Right atrium auricular region (tissue), 2 donors: Measurements from ENCODE around the gene ANKRD28. TPM values are rescaled to one million over a fixed set of nuclear protein-coding genes. Genes with fewer than 3 reads are reported as not detected.
A peak's percentile ranks its signal among the peaks of the same experiment; 100 is the strongest.

Source experiments
- DNase-seq: peaks from one replicate; pipeline ENCODE4 v3.0.0-alpha.2; 2019; ENCODE audit warnings: low spot score
- H3K27ac ChIP-seq, 2 donors: fragments of 200-600 bp; sonication (generic); 1 replicate in 1 of 2; 2 replicates in 1 of 2; pipeline ENCODE4 v1.5.1; 2016 to 2019
- H3K27me3 ChIP-seq, 2 donors: fragments of 200-600 bp; sonication (generic); one replicate each; pipeline versions ENCODE4 v1.5.1 to v1.6.0; 2017 to 2019
- H3K36me3 ChIP-seq: fragments of 200-600 bp; sonication (generic); one replicate; pipeline ENCODE4 v1.5.1; 2016
- H3K4me1 ChIP-seq, 2 donors: fragments of 200-600 bp; sonication (generic); one replicate each; pipeline versions ENCODE4 v1.5.1 to v1.6.0; 2017 to 2019
- H3K4me3 ChIP-seq, 2 donors: fragments of 200-600 bp; sonication (generic); 1 replicate in 1 of 2; 2 replicates in 1 of 2; pipeline ENCODE4 v1.5.1; 2017 to 2019; ENCODE audit warnings: mild to moderate bottlenecking in 1 of 2, moderate library complexity in 1 of 2
- H3K9me3 ChIP-seq, 2 donors: fragments of 200-600 bp; sonication (generic); one replicate each; pipeline ENCODE4 v1.5.1; 2019
- total RNA-seq, 2 donors: library from RNA; depleted of rRNA; stranded (reverse); fragments of >200 nt; gene quantifications; one replicate each; pipeline ENCODE4 v1.1.0, GENCODE V29; 2016
- TF ChIP-seq, protein P1 (sequence below), 2 donors: fragments of 200-600 bp; sonication (generic); IDR thresholded peaks; one replicate each; pipeline ENCODE4 v1.5.1; 2019; ENCODE audit warnings: antibody characterized with exemption in 2 of 2

ANKRD28 gene
- total RNA-seq, 2 donors from 2014 or later, result 9.2 to 11.3 TPM

GRCh38 chr3:15635121-15635661 lies 162.6 kb downstream of the ANKRD28 start:
- H3K27ac ChIP-seq, result peak overlapping the region; percentile 18 to 32
- H3K4me3 ChIP-seq, result no peak overlapping the region
- DNase-seq, result no peak
- H3K36me3 ChIP-seq, result no peaks in the 10 kb centered on the region
- peaks cover 0 to 44% of the 10 kb centered on the region in 2 donors for H3K4me1 ChIP-seq
- no peaks in the 10 kb centered on the region for H3K9me3 ChIP-seq
- TF ChIP-seq, protein P1, sequence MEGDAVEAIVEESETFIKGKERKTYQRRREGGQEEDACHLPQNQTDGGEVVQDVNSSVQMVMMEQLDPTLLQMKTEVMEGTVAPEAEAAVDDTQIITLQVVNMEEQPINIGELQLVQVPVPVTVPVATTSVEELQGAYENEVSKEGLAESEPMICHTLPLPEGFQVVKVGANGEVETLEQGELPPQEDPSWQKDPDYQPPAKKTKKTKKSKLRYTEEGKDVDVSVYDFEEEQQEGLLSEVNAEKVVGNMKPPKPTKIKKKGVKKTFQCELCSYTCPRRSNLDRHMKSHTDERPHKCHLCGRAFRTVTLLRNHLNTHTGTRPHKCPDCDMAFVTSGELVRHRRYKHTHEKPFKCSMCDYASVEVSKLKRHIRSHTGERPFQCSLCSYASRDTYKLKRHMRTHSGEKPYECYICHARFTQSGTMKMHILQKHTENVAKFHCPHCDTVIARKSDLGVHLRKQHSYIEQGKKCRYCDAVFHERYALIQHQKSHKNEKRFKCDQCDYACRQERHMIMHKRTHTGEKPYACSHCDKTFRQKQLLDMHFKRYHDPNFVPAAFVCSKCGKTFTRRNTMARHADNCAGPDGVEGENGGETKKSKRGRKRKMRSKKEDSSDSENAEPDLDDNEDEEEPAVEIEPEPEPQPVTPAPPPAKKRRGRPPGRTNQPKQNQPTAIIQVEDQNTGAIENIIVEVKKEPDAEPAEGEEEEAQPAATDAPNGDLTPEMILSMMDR (IDR thresholded peaks at IDR 0.05), result no peak
- H3K27me3 ChIP-seq, result no peaks in the 10 kb centered on the region

- TF ChIP-seq, protein P1 (IDR thresholded peaks at IDR 0.05), result no peak
- no peaks in the 10 kb centered on the region for H3K9me3 ChIP-seq
- H3K27ac ChIP-seq, result peak overlapping the region; percentile 9 to 32
- no peaks in the 10 kb centered on the region for H3K36me3 ChIP-seq
- H3K27me3 ChIP-seq, result no peaks in the 10 kb centered on the region
- H3K4me1 ChIP-seq, result peaks cover 0 to 48% of the 10 kb centered on the region in 2 donors
- H3K4me3 ChIP-seq, result no peak overlapping the region
- no peak for DNase-seq
Observed at GRCh38 chr3:15634671-15635070, 163.1 kb downstream of the ANKRD28 start.

DNA sequence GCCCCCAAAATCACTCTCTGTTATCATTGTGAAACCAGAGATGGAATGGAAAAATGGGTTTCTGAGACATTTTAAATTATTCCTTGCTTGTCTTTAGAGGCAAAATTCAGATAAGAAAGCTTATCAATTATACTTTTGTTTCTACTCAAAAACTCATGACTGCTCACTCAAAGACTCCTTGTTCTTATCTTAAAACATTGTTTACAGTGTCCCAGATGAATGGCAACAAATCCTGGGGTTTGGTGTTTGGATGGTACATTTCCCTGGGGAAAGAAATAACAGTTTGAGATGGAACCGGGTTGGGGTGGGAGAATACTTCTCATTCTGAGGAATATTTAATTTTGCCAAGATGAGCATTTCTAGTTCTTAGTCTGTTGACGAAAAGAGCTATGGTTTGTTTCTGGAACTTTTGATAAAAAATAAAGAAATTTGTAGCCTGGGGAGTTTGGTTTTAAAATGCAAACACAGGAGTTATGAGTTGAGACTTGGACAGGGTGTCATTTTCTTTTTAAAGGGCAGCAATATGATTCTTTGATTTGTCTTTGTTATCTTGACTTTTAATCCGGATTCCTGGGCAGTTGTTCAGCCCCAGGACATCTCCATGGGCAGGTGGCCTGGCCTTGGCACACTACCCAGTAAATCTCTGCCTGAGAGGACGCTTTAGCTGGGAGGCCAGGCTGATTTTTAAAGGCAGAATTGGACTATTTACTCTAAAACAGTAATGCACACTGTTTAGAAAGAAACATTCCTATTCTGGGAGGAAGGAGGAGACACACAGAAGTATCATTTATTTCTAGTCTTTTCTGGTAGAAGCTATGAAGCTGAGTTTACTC lies 163.8 kb downstream of the ANKRD28 start:
- no peak for DNase-seq
- Histone ChIP-seq H3K4me3 (no peak overlapping the region), H3K36me3 (no peaks in the 10 kb centered on the region), H3K4me1 (peaks cover 0 to 48% of the 10 kb centered on the region in 2 donors), H3K9me3 (no peaks in the 10 kb centered on the region), H3K27ac (peak overlapping the region; percentile 9 to 32), H3K27me3 (no peaks in the 10 kb centered on the region)
- TF ChIP-seq, protein P1 (IDR thresholded peaks at IDR 0.05), result no peak

- peaks cover 0 to 48% of the 10 kb centered on the region in 2 donors for H3K4me1 ChIP-seq
- H3K9me3 ChIP-seq, result no peaks in the 10 kb centered on the region
- H3K27ac ChIP-seq, result no peak overlapping the region
- TF ChIP-seq, protein P1 (IDR thresholded peaks at IDR 0.05), result no peak
- no peaks in the 10 kb centered on the region for H3K27me3 ChIP-seq
- no peak for DNase-seq
- no peaks in the 10 kb centered on the region for H3K36me3 ChIP-seq
- H3K4me3 ChIP-seq, result no peak overlapping the region
Observed at GRCh38 chr3:15633159-15633558, 164.6 kb downstream of the ANKRD28 start.

GRCh38 chr3:15632212-15632580 lies 165.6 kb downstream of the ANKRD28 start:
- DNase-seq, result no peak
- Histone ChIP-seq H3K27ac (no peak overlapping the region), H3K4me1 (peaks cover 0 to 46% of the 10 kb centered on the region in 2 donors), H3K27me3 (no peaks in the 10 kb centered on the region), H3K36me3 (no peaks in the 10 kb centered on the region), H3K4me3 (no peak overlapping the region), H3K9me3 (no peaks in the 10 kb centered on the region)
- TF ChIP-seq, protein P1 (IDR thresholded peaks at IDR 0.05), result no peak
